Ecto neural progenitor cell (in vitro differentiated cells): ENCODE measurements around the gene NEUROD2.
A peak's percentile ranks its signal among the peaks of the same experiment; 100 is the strongest.

Experiments
- DNase-seq: peaks from one replicate; pipeline ENCODE4 v3.0.0-alpha.2; 2018; ENCODE audit warnings: low spot score

The NEUROD2 gene

DNA sequence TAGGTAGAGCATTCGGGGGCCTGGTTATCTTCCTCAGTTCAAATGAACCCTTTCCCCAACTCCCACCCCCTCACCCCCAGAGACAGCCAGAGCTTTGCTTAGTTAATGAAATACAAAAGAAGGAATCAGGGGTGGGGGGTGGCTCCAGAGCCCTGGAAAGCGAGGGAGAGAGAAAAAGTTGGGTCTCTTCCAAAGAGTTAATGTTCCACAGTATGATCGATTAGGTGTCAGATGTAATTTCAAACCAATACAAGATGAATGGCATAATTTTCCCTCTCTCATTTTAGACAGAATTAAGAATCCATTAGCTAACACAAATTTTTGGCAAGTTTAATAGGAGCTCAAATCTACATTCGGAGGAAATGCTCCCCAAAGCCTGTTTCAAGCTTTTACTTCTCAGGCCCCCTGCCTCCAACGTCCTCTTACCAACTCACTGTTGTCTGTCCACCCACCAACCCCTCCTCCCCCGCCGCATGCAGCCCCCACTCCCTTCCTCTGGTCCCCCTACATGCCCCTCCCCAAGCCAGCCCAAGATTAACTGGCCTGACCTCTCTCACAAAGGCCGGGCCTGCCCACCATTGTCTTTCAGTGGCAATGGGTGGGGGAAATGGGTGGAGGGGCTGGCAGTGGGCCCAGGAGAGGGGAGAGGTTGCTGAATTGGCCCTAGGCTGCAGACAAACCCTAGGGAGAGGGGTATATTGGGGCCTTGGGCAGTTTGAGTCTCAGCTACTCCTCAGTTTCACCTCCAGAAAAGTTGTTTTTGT lies 28.2 kb downstream of the NEUROD2 start:
- peak; percentile 88 for DNase-seq

DNA sequence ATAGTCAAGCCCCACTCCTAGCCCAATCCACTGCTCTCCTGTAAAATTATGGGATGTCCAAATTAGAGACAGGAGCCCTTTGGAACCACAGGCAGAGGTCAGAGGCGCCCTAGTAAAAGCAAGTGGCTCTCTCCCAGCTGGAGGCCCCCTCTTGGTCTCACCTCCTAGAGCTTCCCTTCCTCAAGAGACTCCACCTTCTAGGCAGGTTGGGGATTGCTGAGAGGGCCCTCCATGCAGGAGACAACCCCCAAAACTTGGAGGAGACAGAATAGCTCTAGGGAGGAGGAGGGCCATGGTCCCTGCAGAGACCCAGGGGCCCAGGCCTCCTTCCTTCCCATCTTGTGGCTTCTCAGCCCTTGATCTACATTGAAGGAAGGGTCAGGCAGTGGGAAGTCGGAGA lies 29.4 kb downstream of the NEUROD2 start:
- no peak for DNase-seq

DNA sequence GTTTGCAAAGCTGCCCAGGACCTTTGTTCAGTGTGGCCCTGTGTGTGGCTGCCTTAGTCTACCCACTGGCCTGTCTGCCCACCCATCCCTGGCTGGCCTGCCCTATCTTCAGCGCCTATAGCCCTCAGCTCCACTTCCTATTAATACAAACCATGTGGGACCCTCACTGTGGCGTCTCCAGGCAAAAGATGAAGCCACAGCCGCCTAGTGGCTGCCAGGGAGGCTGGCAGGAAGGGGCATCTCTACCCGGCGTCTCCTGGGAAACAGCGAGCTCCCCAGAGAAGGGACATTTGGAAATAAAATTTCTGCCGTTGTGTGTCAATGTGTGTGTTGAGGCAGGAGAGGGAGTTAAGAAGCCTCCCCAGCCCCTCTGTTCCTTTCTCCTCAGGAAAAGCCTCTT lies 31.5 kb downstream of the NEUROD2 start:
- DNase-seq, result peak; percentile 73

DNA sequence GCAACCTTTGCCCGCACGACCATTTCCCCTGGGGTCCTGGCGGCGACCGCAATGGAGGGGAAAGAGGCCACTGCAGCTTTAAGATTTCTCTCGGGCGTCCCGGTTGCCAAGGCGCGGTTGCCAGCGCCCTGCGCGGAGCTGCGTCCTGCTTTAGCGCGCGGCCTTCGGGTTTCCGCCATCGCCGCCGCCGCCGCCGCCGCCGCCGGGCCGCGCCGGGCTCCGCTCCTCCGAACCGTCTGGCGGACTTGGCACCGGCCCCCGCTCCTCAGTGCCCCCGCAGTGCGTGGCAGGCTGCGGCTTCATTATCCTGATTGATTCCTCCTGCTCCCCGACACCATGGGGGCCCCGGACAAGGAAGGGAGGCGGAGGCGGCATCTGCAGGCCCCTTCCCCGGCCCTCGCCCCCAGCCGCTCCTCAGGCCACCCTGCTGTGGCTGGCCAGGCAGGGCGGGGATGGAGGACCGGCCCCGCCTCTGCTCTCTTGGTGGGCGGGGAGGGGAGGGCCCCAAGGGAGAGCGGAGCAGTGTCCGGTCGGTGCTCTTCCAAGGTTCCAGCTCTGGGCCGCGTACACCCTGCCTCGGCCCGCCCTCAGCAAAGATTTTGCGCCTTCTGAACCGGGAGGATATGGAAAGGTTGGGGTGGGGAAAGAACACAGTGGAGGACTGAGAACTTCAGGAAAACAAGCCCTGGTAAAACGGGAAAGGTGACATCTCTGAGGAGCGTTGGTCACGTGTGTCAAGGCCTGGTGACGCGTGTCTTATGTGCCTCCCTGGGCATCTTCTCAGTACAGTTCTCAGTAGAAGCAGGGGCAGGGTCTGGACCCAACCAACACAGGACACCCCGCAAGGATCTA lies 34.0 kb downstream of the NEUROD2 start:
- DNase-seq, result peak; percentile 83

DNA sequence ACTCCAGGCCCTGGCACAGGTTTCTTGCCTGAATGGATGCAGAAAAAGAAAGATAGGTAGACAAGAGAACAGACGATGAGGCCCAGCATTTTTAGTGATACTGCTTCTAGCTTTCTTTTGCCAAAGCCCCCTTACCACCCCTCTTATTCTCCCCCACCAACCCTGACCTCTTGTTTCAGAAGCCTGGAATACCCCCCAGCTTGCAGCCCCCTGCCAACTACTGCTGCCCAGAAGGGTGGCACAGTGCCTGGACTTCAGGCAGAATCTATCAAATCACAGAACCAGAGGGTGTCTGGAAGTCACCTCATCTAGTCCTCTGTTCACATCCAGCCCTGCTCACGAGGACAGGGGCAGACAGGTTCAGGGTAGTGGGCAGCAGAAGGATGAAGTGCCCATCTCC lies 35.6 kb downstream of the NEUROD2 start:
- no peak for DNase-seq

DNA sequence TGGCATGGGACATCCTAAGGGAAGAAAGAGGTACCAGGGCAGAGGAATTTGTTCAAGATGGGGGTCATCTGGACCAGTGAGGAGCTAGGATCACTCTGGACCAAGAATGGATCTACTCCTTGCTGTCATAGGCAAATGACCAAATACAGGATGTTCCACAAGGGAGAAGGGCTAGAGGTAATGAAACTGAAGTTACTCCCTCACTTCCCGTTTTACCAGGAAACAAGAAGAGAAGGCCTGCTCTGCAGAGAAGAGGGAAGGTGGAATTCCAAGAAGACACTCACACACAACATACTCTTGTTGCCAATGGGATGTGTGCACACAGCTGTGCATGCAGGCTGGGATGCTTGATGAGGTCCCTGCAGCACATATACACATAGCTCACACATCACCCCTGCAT lies 38.6 kb downstream of the NEUROD2 start:
- DNase-seq, result no peak

DNA sequence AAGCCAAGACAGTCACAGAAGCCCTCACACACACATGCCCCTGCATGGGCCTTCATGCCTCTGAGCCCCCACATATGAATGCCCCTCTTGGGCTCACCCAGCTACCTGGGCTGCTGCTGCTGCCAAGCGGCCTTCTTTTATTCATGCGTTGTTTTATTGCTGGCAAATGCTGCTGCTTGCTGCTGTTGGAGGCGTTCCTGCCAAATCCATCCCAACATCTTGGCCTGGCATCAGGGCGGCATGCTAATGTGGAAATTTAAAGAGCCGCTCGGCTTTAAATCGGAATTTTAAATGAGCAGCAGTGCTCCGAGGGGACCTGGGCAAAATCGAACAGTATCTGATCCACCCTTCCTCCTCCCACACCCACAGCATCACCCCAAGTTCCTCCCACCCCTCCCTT lies 39.0 kb downstream of the NEUROD2 start:
- DNase-seq, result no peak

DNA sequence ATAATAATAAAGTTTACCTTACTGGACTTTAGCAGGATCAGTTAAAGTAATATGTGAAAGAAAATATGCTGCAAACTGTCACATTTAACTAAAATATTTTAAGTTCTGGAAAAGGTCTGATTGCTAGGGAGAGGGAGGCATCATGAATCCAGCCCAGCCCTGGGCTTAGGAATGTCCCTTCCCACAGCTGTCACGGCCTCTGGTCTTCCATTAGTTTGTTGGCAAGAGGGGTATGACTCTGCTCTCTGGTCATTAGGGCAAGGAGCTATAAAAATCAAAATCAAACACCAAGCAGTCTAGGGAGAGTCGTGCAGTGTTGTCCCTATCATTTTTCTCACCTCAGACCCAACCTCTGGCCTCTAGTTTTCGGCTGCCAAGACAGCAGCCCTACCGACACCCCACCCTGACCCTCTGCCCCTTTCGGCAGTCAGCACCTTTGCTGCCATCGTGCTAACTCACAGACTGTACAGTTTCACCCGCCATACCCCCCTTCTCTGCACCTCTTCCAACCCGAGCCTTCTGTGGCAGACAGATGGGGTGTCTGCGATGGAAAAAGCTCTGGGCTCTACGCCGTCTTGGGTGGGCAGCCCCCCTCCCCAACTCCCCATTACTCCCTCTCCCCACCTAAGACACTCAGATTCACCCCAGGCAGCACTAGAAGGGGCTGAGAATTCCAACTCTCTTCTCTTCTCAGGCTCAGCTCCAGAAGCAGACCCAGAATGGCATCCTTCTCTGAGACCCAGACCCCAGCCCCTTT lies 41.4 kb downstream of the NEUROD2 start:
- DNase-seq, result no peak

DNA sequence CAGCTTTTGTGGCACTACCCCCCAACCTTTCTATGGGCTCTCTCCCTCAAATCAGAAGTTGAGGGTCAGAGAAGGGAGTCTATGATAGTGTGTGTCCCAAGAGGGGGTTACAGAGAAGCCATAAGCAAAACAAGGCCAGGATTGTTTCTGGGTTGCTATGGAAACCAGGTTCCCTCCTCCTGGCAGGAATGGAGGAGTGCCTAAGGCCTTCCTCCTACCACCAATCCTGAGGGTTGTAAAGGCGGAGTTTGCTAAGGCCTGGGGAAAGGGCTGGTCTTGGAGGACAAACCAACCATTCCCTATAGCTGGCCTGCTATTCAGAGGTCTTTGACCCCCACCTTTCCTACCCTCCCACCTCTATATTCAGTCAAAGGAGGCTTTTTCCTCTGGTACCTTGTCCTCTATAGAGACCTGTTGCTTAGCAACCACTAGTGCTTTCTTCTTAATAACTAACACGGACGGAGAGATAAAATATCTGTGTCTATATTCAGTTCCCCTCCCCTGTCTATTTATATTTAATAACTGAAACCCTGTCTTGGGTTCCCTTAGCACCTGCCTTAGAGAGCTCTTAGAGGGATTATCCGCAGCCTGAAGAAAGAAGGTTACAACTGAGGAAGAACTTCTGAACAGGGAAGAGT lies 43.4 kb downstream of the NEUROD2 start:
- DNase-seq, result peak; percentile 72

DNA sequence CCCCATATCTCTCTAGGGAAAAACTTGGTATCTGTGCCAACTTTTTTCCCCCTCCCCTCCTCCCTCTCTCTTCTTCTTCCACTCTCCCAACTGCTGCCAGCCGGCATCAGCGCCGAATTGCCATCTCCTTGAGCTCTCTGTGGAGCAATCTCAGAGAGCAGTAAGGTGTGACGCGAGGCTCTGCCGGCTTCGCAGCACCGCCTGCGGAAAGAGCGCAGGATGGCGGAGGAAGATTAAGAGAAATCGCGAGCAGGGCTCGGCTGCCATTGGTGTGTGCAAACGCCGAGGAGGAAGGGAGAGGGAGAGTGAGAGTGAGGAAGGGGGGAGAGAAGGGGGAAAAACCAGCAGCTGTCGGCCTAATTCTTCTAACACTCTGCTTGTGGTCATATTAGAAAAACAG lies 44.2 kb downstream of the NEUROD2 start:
- DNase-seq, result peak; percentile 73

DNA sequence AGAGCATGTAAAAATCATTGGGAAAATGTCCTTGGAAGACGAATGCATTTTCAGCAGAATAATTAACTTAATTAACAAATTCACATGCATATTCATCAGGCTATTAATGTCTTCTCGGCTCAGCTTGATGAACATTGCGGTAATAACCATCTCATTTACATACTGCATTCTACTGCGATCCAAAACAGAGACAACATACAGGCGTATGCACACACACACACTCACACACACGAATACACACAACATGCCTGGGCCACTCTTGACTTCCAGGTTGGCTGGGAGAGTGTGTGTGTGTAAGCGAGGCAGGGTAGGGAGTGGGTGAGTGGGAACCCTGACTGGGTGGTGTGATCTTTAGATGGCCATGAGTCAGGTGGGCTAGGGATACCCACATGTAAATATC lies 44.7 kb downstream of the NEUROD2 start:
- DNase-seq, result no peak

DNA sequence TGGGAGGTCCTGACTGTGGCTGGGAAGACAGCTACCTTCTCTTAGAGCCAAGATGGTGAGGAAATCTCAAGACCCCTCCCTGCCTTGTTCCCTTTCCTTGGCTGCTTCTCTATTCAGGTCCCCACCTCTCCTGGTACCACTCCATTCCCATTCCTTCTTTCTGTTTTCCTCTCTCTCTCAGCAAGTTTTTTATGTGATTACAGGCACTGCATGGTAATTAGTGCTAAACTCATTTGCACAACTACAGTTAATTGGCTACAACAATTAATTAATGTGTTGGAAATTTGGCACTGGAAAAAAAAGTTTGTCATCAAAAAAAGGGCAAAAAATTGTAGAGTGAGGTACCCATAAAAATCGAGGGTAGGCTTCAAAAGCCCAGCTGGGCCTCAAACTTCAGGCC lies 45.3 kb downstream of the NEUROD2 start:
- no peak for DNase-seq

DNA sequence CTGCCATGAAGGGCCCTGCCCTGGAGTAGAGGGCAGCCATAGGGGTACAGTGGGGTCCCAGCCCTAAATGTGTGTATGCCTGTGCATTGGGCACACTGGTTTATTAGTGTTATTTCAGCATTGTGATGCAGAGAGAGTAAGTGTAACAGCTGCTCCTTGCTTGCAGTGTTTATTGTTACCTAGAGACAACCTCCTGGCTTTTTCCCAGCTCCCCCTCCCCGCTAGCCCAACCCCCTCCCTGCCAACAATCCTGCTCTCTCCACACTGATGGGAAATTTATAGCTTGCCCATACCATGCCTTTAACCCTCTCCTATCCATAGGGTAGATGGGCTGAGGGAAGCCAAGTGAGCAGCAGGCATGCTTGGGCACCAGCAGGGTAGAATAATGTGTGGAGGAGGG lies 51.3 kb downstream of the NEUROD2 start:
- DNase-seq, result no peak

DNA sequence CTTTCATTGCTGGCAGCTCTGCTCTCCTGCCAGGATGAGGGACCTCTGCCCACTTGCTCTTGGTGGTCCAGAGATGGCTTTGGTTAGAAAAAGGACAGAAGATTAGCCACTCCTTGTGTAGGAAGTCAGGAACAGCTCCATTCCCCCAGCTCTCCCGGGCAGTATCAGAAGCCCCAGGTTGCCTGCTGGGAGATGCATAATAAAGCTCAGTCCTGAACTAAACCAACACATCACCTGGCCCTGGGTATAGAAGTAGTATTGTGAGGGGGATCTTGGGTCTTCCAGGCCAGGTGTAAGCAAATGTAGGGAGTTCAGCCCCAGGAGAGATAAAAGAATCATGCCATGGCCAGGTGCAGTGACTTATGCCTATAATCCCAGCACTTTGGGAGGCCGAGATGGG lies 52.4 kb downstream of the NEUROD2 start:
- no peak for DNase-seq
